Keratinocyte (primary cell): ENCODE results near the gene METTL27. TPM values are rescaled to one million over a fixed set of nuclear protein-coding genes. Genes with fewer than 3 reads are reported as not detected.

Source experiments
- DNase-seq: peaks from one replicate; pipeline ENCODE4 v3.0.0-alpha.2; 2011; ENCODE audit warnings: low read depth, missing footprints, low spot score
- FAIRE-seq: peaks from 2 replicates; lab custom pipeline; 2011; peaks lifted over from hg19 to GRCh38; lab: Jason Lieb, UNC
- H2AFZ ChIP-seq: 2 replicates; pipeline ENCODE4 v1.6.0; 2012; ENCODE audit warnings: low read length, control low read depth, inconsistent platforms; ENCODE audit not compliant: control insufficient read depth
- H3K27ac ChIP-seq: 2 replicates; pipeline ENCODE4 v1.5.1; 2011; ENCODE audit warnings: low read length; ENCODE audit not compliant: control insufficient read depth, insufficient read depth
- H3K27me3 ChIP-seq: 3 replicates; pipeline ENCODE4 v1.6.0; 2011; ENCODE audit warnings: low read length; ENCODE audit not compliant: control insufficient read depth, insufficient read depth; ENCODE audit errors: extremely low read depth
- H3K36me3 ChIP-seq, 2 experiments: 2 replicates in 1 of 2; 3 replicates in 1 of 2; pipeline ENCODE4 v1.5.1; 2011; ENCODE audit warnings: low read length in 2 of 2, mild to moderate bottlenecking in 1 of 2; ENCODE audit not compliant: control insufficient read depth in 2 of 2, insufficient read depth in 2 of 2; ENCODE audit errors: extremely low read depth in 1 of 2
- H3K4me1 ChIP-seq: 3 replicates; pipeline ENCODE4 v1.5.1; 2011; ENCODE audit warnings: low read length; ENCODE audit not compliant: control insufficient read depth, insufficient read depth; ENCODE audit errors: extremely low read depth
- H3K4me2 ChIP-seq: 3 replicates; pipeline ENCODE4 v1.6.0; 2011; ENCODE audit warnings: low read depth, low read length; ENCODE audit not compliant: control insufficient read depth, insufficient read depth; ENCODE audit errors: extremely low read depth
- H3K4me3 ChIP-seq, 3 experiments: fragments of 200-600 bp in 1 of 3; sonication (generic) in 1 of 3; 2 replicates in 2 of 3; 3 replicates in 1 of 3; pipeline ENCODE4 v1.5.1; 2011 to 2016; ENCODE audit warnings: low read length in 3 of 3, mild to moderate bottlenecking in 3 of 3, control low read depth in 2 of 3, inconsistent platforms in 1 of 3, low read depth in 1 of 3, mixed read lengths in 1 of 3, mixed run types in 1 of 3, moderate library complexity in 1 of 3; ENCODE audit not compliant: control insufficient read depth in 2 of 3, insufficient read depth in 2 of 3; ENCODE audit errors: extremely low read depth in 1 of 3
- H3K79me2 ChIP-seq: 2 replicates; pipeline ENCODE4 v1.6.0; 2012; ENCODE audit warnings: low read length; ENCODE audit not compliant: control insufficient read depth, insufficient read depth
- H3K9ac ChIP-seq: 3 replicates; pipeline ENCODE4 v1.6.0; 2011; ENCODE audit warnings: low read length; ENCODE audit not compliant: control insufficient read depth, insufficient read depth; ENCODE audit errors: extremely low read depth
- H3K9me1 ChIP-seq: 3 replicates; pipeline ENCODE4 v1.6.0; 2011; ENCODE audit warnings: low read length; ENCODE audit not compliant: control insufficient read depth, insufficient read depth; ENCODE audit errors: extremely low read depth
- H3K9me3 ChIP-seq: 2 replicates; pipeline ENCODE4 v1.5.1; 2012; ENCODE audit warnings: low read depth, low read length; ENCODE audit not compliant: control insufficient read depth
- H4K20me1 ChIP-seq: 3 replicates; pipeline ENCODE4 v1.6.0; 2011; ENCODE audit warnings: low read length; ENCODE audit not compliant: control insufficient read depth, insufficient read depth; ENCODE audit errors: extremely low read depth
- EZH2 ChIP-seq: IDR thresholded peaks from one replicate; pipeline ENCODE4 v1.6.1; 2012; ENCODE audit warnings: inconsistent platforms, mild to moderate bottlenecking, low read length, moderate library complexity
- dilution Hi-C: fragments of 300-500 bp; cut with MboI; formaldehyde crosslinking; loops from one replicate; pipeline ENCODE4 v1.7.0; 2020; ENCODE audit warnings: low sequenced_read_pairs; ENCODE audit not compliant: extremely low pct_ligation_motif_present
- polyA plus RNA-seq, 5 experiments: library from polyadenylated mRNA; depleted of rRNA in 3 of 5; stranded (reverse) in 3 of 5; stranded (forward) in 1 of 5; unstranded in 1 of 5; fragments of >200 nt; gene quantifications; 1 replicate in 1 of 5; 2 replicates in 3 of 5; 3 replicates in 1 of 5; pipeline versions ENCODE4 v1.2.1 to v1.2.3, GENCODE V29; 2011 to 2012; ENCODE audit warnings: missing spikeins in 2 of 5, low read depth in 1 of 5, low replicate concordance in 1 of 5
- TF ChIP-seq, protein P1 (sequence below), 3 experiments: IDR thresholded peaks in 1 of 3; conservative IDR thresholded peaks in 1 of 3; optimal IDR thresholded peaks in 1 of 3; 2 replicates in 2 of 3; 3 replicates in 1 of 3; pipeline versions ENCODE3 to v1.5.1; 2011; ENCODE audit warnings: low read length in 3 of 3, mild to moderate bottlenecking in 3 of 3, moderate library complexity in 2 of 3, control low read depth in 1 of 3, inconsistent platforms in 1 of 3; ENCODE audit not compliant: insufficient read depth in 2 of 3; ENCODE audit errors: extremely low read depth in 1 of 3

The METTL27 gene
- polyA plus RNA-seq, 1 donor (not counting 4 experiments of a cell fraction or from before 2014, with no cell fraction given), result 0.90 TPM

- H3K9ac ChIP-seq, result no peak overlapping the region
- H2AFZ ChIP-seq, result no peak overlapping the region
- H4K20me1 ChIP-seq, result no peaks in the 10 kb centered on the region
- no peak overlapping the region for H3K4me3 ChIP-seq
- peaks cover 59% of the 10 kb centered on the region for H3K4me1 ChIP-seq
- no peaks in the 10 kb centered on the region for H3K9me1 ChIP-seq
- H3K4me2 ChIP-seq, result no peak overlapping the region
- no peaks in the 10 kb centered on the region for H3K36me3 ChIP-seq
- no peak overlapping the region for H3K27ac ChIP-seq
- FAIRE-seq (no peak), DNase-seq (no peak)
- no peaks in the 10 kb centered on the region for H3K79me2 ChIP-seq
- H3K27me3 ChIP-seq, result no peaks in the 10 kb centered on the region
- no peaks in the 10 kb centered on the region for H3K9me3 ChIP-seq
- no peak for TF ChIP-seq EZH2
- TF ChIP-seq, protein P1, sequence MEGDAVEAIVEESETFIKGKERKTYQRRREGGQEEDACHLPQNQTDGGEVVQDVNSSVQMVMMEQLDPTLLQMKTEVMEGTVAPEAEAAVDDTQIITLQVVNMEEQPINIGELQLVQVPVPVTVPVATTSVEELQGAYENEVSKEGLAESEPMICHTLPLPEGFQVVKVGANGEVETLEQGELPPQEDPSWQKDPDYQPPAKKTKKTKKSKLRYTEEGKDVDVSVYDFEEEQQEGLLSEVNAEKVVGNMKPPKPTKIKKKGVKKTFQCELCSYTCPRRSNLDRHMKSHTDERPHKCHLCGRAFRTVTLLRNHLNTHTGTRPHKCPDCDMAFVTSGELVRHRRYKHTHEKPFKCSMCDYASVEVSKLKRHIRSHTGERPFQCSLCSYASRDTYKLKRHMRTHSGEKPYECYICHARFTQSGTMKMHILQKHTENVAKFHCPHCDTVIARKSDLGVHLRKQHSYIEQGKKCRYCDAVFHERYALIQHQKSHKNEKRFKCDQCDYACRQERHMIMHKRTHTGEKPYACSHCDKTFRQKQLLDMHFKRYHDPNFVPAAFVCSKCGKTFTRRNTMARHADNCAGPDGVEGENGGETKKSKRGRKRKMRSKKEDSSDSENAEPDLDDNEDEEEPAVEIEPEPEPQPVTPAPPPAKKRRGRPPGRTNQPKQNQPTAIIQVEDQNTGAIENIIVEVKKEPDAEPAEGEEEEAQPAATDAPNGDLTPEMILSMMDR (optimal IDR thresholded peaks at IDR 0.05 in 1 of 3, IDR thresholded peaks at IDR 0.05 in 1 of 3, conservative IDR thresholded peaks at IDR 0.05 in 1 of 3; ENCODE audit: extremely low read depth in 1 of 3, insufficient read depth in 2 of 3, low read length in 3 of 3), result no peak
- dilution Hi-C loops, result no loop called here
These were observed 12.8 kb downstream of the METTL27 start for GRCh38 chr7:73829505-73829904.

DNA sequence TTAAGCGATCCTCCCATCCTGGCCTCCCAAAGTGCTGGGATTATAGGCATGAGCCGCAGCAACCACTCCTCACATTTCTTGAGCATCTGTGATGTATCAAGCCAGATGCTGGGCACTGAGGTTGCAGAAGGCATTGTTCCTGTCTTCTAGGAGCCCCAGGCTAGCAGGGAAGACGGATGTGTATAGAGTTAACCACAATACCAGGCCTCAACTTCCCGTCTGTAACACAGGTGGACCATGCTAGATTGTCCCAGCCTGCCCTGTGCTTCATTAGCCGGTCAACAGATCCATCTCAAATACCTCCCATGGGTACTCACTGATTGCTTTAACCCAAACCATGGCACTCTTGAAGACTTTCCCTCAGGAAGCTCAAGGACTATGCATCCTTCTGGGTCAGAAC, 13.3 kb downstream of the METTL27 start:
- Histone ChIP-seq H3K27me3 (no peaks in the 10 kb centered on the region), H3K4me1 (peaks cover 59% of the 10 kb centered on the region), H3K4me2 (no peak overlapping the region), H3K27ac (no peak overlapping the region), H3K4me3 (no peak overlapping the region), H3K9me1 (no peaks in the 10 kb centered on the region), H3K36me3 (no peaks in the 10 kb centered on the region), H4K20me1 (no peaks in the 10 kb centered on the region), H3K9ac (no peak overlapping the region), H2AFZ (no peak overlapping the region), H3K9me3 (no peaks in the 10 kb centered on the region), H3K79me2 (no peaks in the 10 kb centered on the region)
- dilution Hi-C loops, result no loop called here
- DNase-seq, result no peak
- no peak for TF ChIP-seq EZH2
- TF ChIP-seq, protein P1 (optimal IDR thresholded peaks at IDR 0.05 in 1 of 3, IDR thresholded peaks at IDR 0.05 in 1 of 3, conservative IDR thresholded peaks at IDR 0.05 in 1 of 3; ENCODE audit: extremely low read depth in 1 of 3, insufficient read depth in 2 of 3, low read length in 3 of 3), result no peak
- no peak for FAIRE-seq
